ENCODE measurements around the gene CCL2.

CCL2 gene

GRCh38 chr17:34241062-34241461 is 14.0 kb upstream of the CCL2 start:
- DNase-seq (ENCODE audit: low spot score), result no peak

GRCh38 chr17:34242587-34243363 is 12.3 kb upstream of the CCL2 start:
- no peak for DNase-seq (ENCODE audit: low spot score)

GRCh38 chr17:34243364-34244320 is 11.4 kb upstream of the CCL2 start:
- DNase-seq (ENCODE audit: low spot score), result no peak

GRCh38 chr17:34245351-34245905 is 9.7 kb upstream of the CCL2 start:
- DNase-seq (ENCODE audit: low spot score), result no peak

- DNase-seq (ENCODE audit: low spot score), result no peak
Measured at GRCh38 chr17:34246446-34246845, 8.6 kb upstream of the CCL2 start.

GRCh38 chr17:34246881-34247280 is 8.2 kb upstream of the CCL2 start:
- no peak for DNase-seq (ENCODE audit: low spot score)

- DNase-seq (ENCODE audit: low spot score), result no peak
Measured at GRCh38 chr17:34248511-34249024, 6.5 kb upstream of the CCL2 start.

GRCh38 chr17:34249061-34249460 is 6.0 kb upstream of the CCL2 start:
- no peak for DNase-seq (ENCODE audit: low spot score)

GRCh38 chr17:34249478-34249877 is 5.6 kb upstream of the CCL2 start:
- DNase-seq (ENCODE audit: low spot score), result no peak

GRCh38 chr17:34251186-34251585 is 3.9 kb upstream of the CCL2 start:
- no peak for DNase-seq (ENCODE audit: low spot score)

- DNase-seq (ENCODE audit: low spot score), result no peak
Measured at GRCh38 chr17:34252095-34252443, 3.0 kb upstream of the CCL2 start.

- peak; percentile 82 for DNase-seq (ENCODE audit: low spot score)
Measured at GRCh38 chr17:34252444-34253138, 2.5 kb upstream of the CCL2 start.

GRCh38 chr17:34253139-34253525 is 2.0 kb upstream of the CCL2 start:
- DNase-seq (ENCODE audit: low spot score), result no peak

GRCh38 chr17:34254146-34254545 is 939 bp upstream of the CCL2 start:
- no peak for DNase-seq (ENCODE audit: low spot score)

- no peak for DNase-seq (ENCODE audit: low spot score)
Measured at GRCh38 chr17:34255381-34255732, 272 bp downstream of the CCL2 start.

- no peak for DNase-seq (ENCODE audit: low spot score)
Measured at GRCh38 chr17:34255841-34256240, 756 bp downstream of the CCL2 start.

GRCh38 chr17:34257299-34257985 is 2.4 kb downstream of the CCL2 start:
- DNase-seq (ENCODE audit: low spot score), result no peak

GRCh38 chr17:34257986-34258326 is 2.9 kb downstream of the CCL2 start:
- DNase-seq (ENCODE audit: low spot score), result no peak

GRCh38 chr17:34259146-34259545 is 4.1 kb downstream of the CCL2 start:
- no peak for DNase-seq (ENCODE audit: low spot score)

- no peak for DNase-seq (ENCODE audit: low spot score)
Measured at GRCh38 chr17:34260861-34261260, 5.8 kb downstream of the CCL2 start.

GRCh38 chr17:34261568-34262337 is 6.7 kb downstream of the CCL2 start:
- DNase-seq (ENCODE audit: low spot score), result no peak

Data from COLO829 (cell line).